Memory B cell (primary cell): ENCODE data around the gene PITPNM2.

Experiments
- ATAC-seq: fragments of 150-1000 bp; cut with Tn5 transposase; 2 replicates; pipeline ENCODE4 v1.10.0; 2021; ENCODE audit warnings: low read depth, mild to moderate bottlenecking, moderate library complexity
- DNase-seq, 2 donors: peaks; one replicate each; pipeline ENCODE4 v3.0.0; 2022; ENCODE audit warnings: low spot score in 2 of 2
- H3K27ac Mint-ChIP-seq: one replicate; pipeline ENCODE4 v1.8.0; 2022; ENCODE audit warnings: mild to moderate bottlenecking, moderate library complexity, mixed read lengths
- H3K27me3 Mint-ChIP-seq: one replicate; pipeline ENCODE4 v1.8.0; 2022; ENCODE audit warnings: mixed read lengths
- H3K36me3 Mint-ChIP-seq: one replicate; pipeline ENCODE4 v1.8.0; 2022; ENCODE audit warnings: mild to moderate bottlenecking, mixed read lengths
- H3K4me1 Mint-ChIP-seq: one replicate; pipeline ENCODE4 v1.8.0; 2022; ENCODE audit warnings: mixed read lengths
- H3K4me3 Mint-ChIP-seq: one replicate; pipeline ENCODE4 v1.8.0; 2022; ENCODE audit warnings: mild to moderate bottlenecking, moderate library complexity, mixed read lengths
- H3K9me3 Mint-ChIP-seq: one replicate; pipeline ENCODE4 v1.8.0; 2022; ENCODE audit warnings: mixed read lengths

Gene PITPNM2

DNA sequence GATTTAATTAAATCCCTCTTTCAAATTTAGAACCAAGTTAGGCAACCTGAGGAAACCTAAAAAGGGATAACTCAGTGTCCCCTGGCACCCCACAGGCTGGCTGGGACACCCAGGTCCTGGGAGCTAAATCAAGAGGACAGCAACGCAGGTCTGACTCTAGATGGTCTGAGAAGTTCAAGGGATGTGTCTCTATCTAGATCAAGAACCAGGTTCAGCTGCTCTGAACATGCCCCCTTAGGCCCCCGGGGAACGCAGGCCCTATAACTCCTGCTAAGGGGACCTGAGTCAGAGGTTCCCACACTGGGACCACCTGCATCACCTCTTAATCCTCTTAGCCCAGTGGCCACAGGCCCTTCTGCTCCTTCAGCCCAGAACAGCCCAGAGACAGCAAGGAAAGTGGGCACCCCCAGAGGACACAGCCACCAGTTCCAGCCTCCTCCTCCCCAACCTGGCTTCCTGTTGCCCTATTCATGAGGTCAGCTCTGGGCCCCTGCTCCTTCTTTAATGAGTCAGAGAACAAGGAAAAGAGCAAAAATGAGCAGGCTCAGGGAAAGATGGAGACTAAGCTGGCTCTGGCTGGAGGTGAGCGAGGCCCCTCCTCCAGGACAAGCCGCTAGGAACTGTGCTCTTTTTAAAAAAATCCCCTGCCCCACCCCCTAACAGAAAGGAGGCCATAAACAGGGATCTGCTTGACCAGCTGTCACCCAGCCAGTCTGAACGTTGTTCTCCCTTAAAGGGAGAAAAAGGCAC, 10.8 kb downstream of the PITPNM2 start:
- H3K27ac Mint-ChIP-seq: peak overlapping the region; percentile 41
- H3K4me3 Mint-ChIP-seq: no peak overlapping the region
- H3K36me3 Mint-ChIP-seq: peaks cover 6% of the 10 kb centered on the region
- ATAC-seq (no peak), DNase-seq (no peak)
- H3K9me3 Mint-ChIP-seq: no peaks in the 10 kb centered on the region
- H3K4me1 Mint-ChIP-seq: peaks cover 25% of the 10 kb centered on the region
- no peaks in the 10 kb centered on the region for H3K27me3 Mint-ChIP-seq

DNA sequence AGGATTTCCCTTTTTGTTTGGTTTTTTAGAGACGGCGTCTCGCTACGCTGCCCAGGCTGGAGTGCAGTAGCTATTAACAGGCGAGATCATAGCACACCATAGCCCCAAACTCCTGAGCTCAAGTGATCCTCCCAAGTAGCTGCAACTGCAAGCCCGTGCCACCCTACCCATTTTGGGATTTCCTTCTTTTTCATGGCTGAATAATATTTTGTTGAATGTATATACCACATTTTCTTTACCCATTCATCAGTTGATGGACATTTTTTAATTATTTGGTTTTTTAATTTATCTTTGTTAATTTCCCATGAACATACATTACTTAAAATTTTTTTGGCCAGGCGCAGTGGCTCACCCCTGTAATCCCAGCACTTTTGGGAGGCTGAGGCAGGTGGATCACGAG, 15.2 kb downstream of the PITPNM2 start:
- Mint-ChIP-seq H3K9me3 (no peaks in the 10 kb centered on the region), H3K27me3 (no peaks in the 10 kb centered on the region), H3K4me3 (no peak overlapping the region), H3K4me1 (peaks cover 27% of the 10 kb centered on the region), H3K27ac (no peak overlapping the region), H3K36me3 (peaks cover 6% of the 10 kb centered on the region)
- DNase-seq: no peak
- no peak for ATAC-seq

DNA sequence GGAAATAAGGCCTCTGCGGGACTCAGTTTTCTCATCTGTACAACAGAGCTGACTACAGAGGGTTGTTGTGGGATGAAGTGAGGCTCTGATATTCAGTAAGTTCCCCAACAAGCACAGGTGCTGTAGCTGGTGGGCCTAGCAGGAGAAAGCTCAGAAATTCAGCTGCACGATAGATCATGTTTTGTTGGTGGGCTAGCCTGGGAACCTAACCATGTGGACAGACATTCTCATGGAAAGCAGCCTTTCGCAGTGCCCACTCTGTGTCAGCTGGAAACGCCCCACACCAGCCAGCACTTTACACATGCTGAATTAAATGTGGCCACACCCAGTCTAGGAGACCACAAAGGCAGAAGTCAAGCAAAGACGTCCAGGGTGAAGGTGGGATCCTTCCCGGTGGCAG, 16.1 kb downstream of the PITPNM2 start:
- peaks cover 28% of the 10 kb centered on the region for H3K4me1 Mint-ChIP-seq
- no peaks in the 10 kb centered on the region for H3K9me3 Mint-ChIP-seq
- no peak for DNase-seq
- no peaks in the 10 kb centered on the region for H3K27me3 Mint-ChIP-seq
- no peak overlapping the region for H3K27ac Mint-ChIP-seq
- no peak for ATAC-seq
- H3K4me3 Mint-ChIP-seq: no peak overlapping the region
- peaks cover 6% of the 10 kb centered on the region for H3K36me3 Mint-ChIP-seq

DNA sequence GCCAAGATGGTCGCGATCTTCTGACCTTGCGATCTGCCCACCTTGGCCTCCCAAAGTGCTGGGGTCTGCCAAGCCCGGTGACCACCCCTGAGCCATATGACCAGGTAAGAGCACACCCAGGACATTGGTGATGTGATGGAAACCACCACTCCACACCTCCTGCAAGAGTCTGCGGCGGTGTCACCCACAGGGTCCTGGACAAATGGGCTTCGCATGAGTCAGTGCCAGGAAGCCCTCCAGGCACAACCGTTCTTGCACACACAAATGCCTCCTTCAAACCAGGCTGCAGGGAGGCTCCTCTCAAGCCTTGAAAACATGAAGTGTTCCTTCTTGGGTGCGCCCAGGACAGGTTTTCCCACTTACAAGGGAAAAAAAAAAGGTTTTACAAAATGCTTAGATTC, 16.6 kb downstream of the PITPNM2 start:
- no peak for ATAC-seq
- Mint-ChIP-seq H3K9me3 (no peaks in the 10 kb centered on the region), H3K36me3 (peaks cover 4% of the 10 kb centered on the region), H3K4me3 (no peak overlapping the region), H3K27me3 (no peaks in the 10 kb centered on the region), H3K4me1 (peaks cover 28% of the 10 kb centered on the region), H3K27ac (no peak overlapping the region)
- no peak for DNase-seq

DNA sequence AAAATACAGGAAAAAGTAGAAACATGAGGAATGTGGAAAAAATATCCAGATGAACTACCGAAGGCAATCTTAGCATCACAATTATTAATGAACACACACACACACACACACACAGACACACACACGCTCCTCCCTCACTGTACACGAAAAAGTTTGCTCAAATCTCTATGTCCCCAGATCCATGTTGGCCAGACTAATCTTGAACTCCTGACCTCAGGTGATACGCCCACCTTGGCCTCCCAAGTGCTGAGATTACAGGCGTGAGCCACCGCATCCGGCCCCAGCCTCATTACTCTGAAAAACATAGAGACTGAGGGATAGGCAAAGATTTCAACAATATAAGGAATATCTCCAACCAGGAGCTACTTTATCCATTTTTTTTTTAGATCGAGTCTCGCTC, 17.2 kb downstream of the PITPNM2 start:
- Mint-ChIP-seq H3K27ac (peak overlapping the region; percentile 3), H3K27me3 (no peaks in the 10 kb centered on the region), H3K4me1 (peaks cover 28% of the 10 kb centered on the region), H3K9me3 (no peaks in the 10 kb centered on the region), H3K4me3 (no peak overlapping the region), H3K36me3 (peaks cover 4% of the 10 kb centered on the region)
- DNase-seq (no peak), ATAC-seq (no peak)

DNA sequence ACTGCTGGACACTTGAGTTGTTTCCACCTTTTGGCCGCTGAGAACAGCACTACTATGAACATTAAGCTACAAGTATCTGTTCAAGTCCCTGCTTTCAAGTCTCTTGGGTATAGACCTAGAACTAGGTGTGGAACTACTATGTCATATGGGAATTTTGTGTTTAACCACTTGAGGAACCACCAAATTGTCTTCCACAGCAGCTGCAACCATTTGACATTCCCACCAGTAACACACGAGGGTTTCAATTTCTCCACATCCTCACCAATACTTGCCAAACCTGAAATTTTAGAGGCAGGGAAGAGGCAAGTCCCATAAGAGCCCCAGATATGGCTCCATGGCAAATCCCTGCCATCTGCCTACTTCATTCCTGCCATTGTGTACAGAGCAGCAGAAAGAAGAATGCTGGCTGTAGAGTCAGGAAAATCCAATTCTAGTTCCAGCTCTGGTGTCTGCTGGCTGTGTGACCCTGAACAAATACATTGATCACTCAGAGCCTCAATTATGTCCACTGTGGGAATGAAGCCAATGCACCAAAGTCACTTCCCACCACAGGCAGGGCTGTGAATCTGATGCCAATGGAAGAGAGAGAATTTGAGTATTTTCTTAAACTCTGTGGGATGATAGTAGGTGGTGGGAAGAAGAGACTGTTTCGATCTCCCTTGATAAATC, 17.8 kb downstream of the PITPNM2 start:
- H3K27ac Mint-ChIP-seq: no peak overlapping the region
- ATAC-seq: no peak
- no peak overlapping the region for H3K4me3 Mint-ChIP-seq
- peaks cover 28% of the 10 kb centered on the region for H3K4me1 Mint-ChIP-seq
- no peaks in the 10 kb centered on the region for H3K27me3 Mint-ChIP-seq
- peaks cover 4% of the 10 kb centered on the region for H3K36me3 Mint-ChIP-seq
- H3K9me3 Mint-ChIP-seq: no peaks in the 10 kb centered on the region
- no peak for DNase-seq

DNA sequence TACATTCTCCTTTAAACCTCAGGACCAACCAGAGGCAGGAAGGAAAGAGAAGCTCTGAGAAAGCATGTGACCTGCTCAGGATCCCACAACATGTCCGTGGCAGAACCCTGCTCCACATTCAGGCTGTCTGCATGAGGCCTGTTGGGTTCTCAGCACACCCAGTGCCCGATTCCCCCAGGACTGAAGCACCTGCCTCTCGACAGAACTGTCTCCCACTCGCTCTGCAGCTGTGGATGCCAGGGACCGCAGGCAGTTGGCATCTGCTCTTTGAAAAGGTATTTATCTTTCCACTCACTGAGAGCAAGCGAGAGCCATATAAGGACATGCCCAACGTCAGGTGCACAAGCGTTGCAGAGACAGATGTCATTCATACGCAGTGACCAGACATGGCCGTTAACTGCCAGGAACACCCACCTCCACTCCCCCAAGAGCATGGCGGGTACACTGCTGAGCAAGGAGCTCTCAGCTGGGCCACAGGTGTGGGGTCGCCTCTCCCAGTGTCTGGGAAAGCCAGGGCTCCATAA, 18.9 kb downstream of the PITPNM2 start:
- Mint-ChIP-seq H3K9me3 (no peaks in the 10 kb centered on the region), H3K27ac (peak overlapping the region; percentile 92), H3K4me1 (peaks cover 28% of the 10 kb centered on the region), H3K4me3 (peak overlapping the region; percentile 61), H3K27me3 (no peaks in the 10 kb centered on the region), H3K36me3 (peaks cover 4% of the 10 kb centered on the region)
- ATAC-seq (peak; percentile 87), DNase-seq (no peak)

- Mint-ChIP-seq H3K27me3 (peaks cover 2% of the 10 kb centered on the region), H3K4me1 (peaks cover 32% of the 10 kb centered on the region), H3K36me3 (peaks cover 3% of the 10 kb centered on the region), H3K27ac (peak overlapping the region; percentile 92), H3K4me3 (peak overlapping the region; percentile 61), H3K9me3 (no peaks in the 10 kb centered on the region)
- DNase-seq (no peak), ATAC-seq (no peak)
These were observed 19.5 kb downstream of the PITPNM2 start for GRCh38 chr12:123131291-123131832.

- H3K4me1 Mint-ChIP-seq: peaks cover 30% of the 10 kb centered on the region
These were observed 21.3 kb downstream of the PITPNM2 start for GRCh38 chr12:123129621-123130020.

DNA sequence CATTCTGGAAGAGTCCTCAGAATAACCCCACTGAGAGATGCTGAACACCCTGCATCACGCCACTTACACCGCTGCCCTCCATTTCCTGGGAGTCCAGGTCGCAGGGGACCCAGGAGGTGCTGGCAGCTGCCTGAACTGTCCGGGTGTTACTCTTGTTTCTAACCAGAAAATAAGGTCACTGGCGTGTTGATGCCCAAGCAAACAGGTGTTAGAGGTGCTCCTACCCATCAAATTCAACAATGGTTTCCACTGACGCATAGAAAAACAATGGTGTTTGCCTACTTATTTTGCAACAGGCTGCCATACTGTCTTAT, 23.8 kb downstream of the PITPNM2 start:
- ATAC-seq (no peak), DNase-seq (no peak)
- no peak overlapping the region for H3K4me3 Mint-ChIP-seq
- peaks cover 4% of the 10 kb centered on the region for H3K27me3 Mint-ChIP-seq
- H3K4me1 Mint-ChIP-seq: peaks cover 28% of the 10 kb centered on the region
- no peaks in the 10 kb centered on the region for H3K9me3 Mint-ChIP-seq
- H3K27ac Mint-ChIP-seq: no peak overlapping the region
- H3K36me3 Mint-ChIP-seq: no peaks in the 10 kb centered on the region

More at GRCh38 chr12:123129621-123130020, 21.3 kb downstream of the PITPNM2 start:
- Mint-ChIP-seq H3K27me3 (peaks cover 4% of the 10 kb centered on the region), H3K4me3 (no peak overlapping the region), H3K27ac (no peak overlapping the region), H3K36me3 (no peaks in the 10 kb centered on the region), H3K9me3 (no peaks in the 10 kb centered on the region)
- DNase-seq (no peak), ATAC-seq (no peak)

DNA sequence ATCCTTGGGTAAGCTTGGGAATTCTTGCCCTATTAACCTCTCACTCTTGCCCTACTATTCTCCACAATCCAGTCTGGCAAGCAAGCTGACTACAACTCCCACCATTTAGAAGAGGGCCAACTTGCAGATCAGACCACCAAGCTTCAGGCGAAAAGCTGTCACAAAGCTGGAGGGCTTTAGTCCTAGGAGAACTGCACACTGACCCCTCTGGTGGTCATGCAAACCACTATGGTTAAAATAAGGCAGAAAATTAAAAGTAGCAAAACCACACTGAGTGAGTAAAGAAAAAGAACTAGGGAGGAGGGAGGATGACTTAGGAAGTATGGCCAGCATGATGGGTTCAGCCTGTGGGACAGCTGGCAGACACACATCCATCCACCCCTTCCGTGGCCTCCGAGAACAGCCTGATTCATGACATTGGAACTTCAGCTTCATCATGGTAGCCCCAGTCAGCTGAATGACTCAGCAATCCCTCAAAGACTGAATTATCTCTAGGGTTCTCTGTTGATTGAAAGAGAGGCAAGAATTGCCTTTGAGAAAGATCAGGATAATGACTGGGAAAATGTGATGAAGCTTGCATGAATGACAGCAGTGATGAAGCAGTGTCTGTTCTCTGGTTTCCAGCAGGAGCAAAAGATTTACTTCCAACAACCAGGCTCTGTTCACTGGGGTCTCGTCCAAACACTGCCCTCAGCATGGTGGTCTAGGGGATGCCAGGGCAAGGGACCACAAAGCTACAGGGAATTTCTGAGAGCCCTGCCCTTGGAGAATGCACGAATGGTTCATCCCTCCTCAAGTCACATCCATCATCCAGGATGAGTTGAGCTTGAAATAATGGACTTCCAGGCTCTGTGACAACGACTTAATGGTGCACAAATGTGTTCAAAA, 24.4 kb downstream of the PITPNM2 start:
- Mint-ChIP-seq H3K27me3 (peaks cover 4% of the 10 kb centered on the region), H3K4me1 (peaks cover 28% of the 10 kb centered on the region), H3K4me3 (no peak overlapping the region), H3K9me3 (no peaks in the 10 kb centered on the region), H3K27ac (no peak overlapping the region), H3K36me3 (no peaks in the 10 kb centered on the region)
- DNase-seq: no peak
- no peak for ATAC-seq

DNA sequence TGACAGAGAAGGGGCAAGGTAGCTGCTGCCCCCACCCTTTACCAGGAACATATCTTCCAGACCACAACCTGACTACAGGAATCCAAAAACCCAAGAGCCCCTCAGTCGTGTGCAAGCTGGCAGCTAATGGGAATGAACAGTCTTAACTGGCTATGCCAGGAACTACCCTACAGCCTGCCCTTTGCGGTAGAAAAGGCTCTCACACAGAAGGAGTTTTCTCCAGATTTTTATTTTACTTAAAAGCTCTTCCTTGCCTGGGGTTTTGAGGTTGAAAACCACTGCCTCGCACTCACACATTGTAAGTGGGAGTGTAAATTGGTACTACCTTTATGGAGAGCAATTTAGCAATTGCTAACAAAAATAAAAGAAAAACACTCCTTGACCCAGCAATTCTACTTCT, 28.3 kb downstream of the PITPNM2 start:
- ATAC-seq (no peak), DNase-seq (no peak)
- Mint-ChIP-seq H3K36me3 (peaks cover 4% of the 10 kb centered on the region), H3K4me3 (no peak overlapping the region), H3K9me3 (no peaks in the 10 kb centered on the region), H3K27me3 (peaks cover 4% of the 10 kb centered on the region), H3K27ac (peak overlapping the region; percentile 86), H3K4me1 (peaks cover 43% of the 10 kb centered on the region)

DNA sequence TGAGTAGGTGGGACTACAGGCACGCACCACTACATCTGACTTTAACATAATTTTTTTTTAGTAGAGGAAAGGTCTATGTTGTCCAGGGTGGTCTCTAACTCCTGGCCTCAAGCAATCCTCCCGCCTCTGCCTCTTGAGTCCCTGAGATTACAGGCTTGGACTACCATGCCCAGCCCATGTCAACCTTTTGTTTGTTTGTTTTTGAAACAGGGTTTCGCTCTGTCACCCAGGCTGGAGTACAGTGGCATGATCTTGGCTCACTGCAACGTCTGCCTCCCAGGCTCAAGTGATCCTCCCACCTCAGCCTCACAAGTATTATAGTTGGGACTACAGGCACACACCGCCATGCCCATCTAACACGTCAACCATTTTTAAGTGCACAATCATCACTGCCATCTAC, 29.2 kb downstream of the PITPNM2 start:
- Mint-ChIP-seq H3K4me3 (peak overlapping the region; percentile 8), H3K4me1 (peaks cover 41% of the 10 kb centered on the region), H3K27ac (peak overlapping the region; percentile 86), H3K9me3 (no peaks in the 10 kb centered on the region), H3K27me3 (peaks cover 3% of the 10 kb centered on the region), H3K36me3 (peaks cover 4% of the 10 kb centered on the region)
- no peak for DNase-seq
- ATAC-seq: no peak
